Choroid plexus epithelial cell (primary cell): ENCODE data around the gene ZNF189.

Experiments used
- DNase-seq: peaks from one replicate; pipeline ENCODE4 v3.0.0-alpha.2; 2010; ENCODE audit warnings: low read depth
- H3K4me3 ChIP-seq: 2 replicates; pipeline ENCODE4 v1.5.1; 2011; ENCODE audit warnings: low read depth, mild to moderate bottlenecking, control low read depth, low read length, moderate library complexity
- TF ChIP-seq, protein P1 (sequence below): conservative IDR thresholded peaks from 2 replicates; pipeline ENCODE4 v1.5.1; 2011; ENCODE audit warnings: low read depth, mild to moderate bottlenecking, control low read depth, inconsistent platforms, low read length, moderate library complexity

ZNF189 gene

GRCh38 chr9:101369286-101369685 is 29.4 kb upstream of the ZNF189 start:
- TF ChIP-seq, protein P1, sequence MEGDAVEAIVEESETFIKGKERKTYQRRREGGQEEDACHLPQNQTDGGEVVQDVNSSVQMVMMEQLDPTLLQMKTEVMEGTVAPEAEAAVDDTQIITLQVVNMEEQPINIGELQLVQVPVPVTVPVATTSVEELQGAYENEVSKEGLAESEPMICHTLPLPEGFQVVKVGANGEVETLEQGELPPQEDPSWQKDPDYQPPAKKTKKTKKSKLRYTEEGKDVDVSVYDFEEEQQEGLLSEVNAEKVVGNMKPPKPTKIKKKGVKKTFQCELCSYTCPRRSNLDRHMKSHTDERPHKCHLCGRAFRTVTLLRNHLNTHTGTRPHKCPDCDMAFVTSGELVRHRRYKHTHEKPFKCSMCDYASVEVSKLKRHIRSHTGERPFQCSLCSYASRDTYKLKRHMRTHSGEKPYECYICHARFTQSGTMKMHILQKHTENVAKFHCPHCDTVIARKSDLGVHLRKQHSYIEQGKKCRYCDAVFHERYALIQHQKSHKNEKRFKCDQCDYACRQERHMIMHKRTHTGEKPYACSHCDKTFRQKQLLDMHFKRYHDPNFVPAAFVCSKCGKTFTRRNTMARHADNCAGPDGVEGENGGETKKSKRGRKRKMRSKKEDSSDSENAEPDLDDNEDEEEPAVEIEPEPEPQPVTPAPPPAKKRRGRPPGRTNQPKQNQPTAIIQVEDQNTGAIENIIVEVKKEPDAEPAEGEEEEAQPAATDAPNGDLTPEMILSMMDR: no peak
- DNase-seq: peak; percentile 49
- no peak overlapping the region for H3K4me3 ChIP-seq

DNA sequence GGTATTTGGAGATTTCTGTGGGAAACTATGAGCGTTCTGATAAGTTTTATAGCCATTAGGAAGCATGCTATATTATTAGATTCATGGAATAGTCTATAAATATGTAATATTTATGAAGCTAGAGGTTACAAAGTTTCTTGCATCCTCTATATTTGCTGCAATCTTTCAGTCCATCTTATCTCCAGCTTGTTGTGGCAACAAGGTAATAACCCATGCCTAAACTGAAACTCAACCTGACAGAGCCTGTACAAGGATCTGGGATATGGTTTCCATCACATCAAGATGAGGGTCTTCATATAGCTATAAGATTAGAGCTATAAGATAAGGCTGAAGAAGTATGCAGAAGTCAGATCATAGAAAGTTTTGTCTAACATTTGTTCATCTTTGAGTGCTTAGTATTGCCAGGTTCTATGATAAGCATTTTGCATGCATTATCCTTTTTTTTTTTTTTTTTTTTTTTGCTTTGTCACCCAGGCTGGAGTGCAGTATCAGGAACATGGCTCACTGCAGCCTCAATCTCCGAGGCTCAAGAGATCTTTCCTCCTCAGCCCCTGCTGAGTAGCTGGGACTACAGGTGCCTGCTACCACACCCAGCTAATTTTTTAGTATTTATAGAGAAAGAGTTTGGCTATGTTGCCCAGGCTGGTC is 28.6 kb upstream of the ZNF189 start:
- DNase-seq: no peak
- TF ChIP-seq, protein P1: no peak
- no peak overlapping the region for H3K4me3 ChIP-seq

DNA sequence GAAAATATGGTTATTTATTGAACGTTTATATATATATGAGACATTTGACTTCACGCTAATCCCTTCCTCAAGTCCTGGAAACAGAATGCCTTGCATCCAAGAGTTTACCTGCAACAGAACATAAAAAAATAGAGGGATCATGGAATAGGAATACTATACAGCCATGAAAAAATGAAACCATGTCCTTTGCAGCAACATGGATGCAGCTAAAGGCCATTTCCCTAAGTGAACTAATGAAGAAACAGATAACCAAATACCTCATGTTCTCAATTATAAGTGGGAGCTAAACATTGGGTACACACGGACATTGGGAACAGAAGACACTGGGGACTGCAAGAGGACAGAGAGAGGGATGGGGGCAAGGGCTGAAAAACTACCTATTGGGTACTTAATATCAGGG is 26.8 kb upstream of the ZNF189 start:
- DNase-seq: no peak
- H3K4me3 ChIP-seq: no peak overlapping the region
- TF ChIP-seq, protein P1: no peak

GRCh38 chr9:101372327-101373118 is 26.1 kb upstream of the ZNF189 start:
- H3K4me3 ChIP-seq: no peak overlapping the region
- TF ChIP-seq, protein P1: no peak
- no peak for DNase-seq

- no peak for DNase-seq
- TF ChIP-seq, protein P1: no peak
- H3K4me3 ChIP-seq: no peak overlapping the region
Observed at GRCh38 chr9:101375546-101375945, 23.1 kb upstream of the ZNF189 start.

GRCh38 chr9:101376111-101376848 is 22.4 kb upstream of the ZNF189 start:
- peak; percentile 45 for DNase-seq
- no peak overlapping the region for H3K4me3 ChIP-seq
- TF ChIP-seq, protein P1: no peak
